Measurements from ENCODE around the gene ARSG.

ARSG gene

DNA sequence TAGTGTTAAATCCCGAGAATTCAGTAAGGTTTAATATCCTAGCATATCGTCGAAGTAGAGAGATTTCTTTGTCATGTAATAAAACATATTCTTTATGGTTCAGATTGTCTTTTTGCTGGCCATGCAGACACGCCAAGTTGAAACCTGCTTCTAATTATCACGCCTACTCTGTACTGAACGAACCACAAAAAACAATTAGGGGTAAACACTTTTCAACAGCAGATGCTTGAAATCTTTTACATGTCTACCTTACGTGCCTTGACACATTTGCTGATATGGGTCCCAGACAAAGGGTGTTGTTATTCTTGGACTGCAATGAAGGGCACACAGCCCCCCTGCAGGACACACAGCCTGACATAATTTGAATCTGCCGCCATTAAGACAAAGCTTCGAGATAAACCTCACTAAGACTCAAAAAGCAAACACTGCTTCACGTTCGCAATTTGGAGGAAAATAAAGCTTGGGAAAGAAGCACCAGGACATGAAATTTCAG lies 152.7 kb downstream of the ARSG start:
- Histone ChIP-seq H3K9me3 (ENCODE audit: control insufficient read depth, insufficient read depth, low read depth, low read length) (no peaks in the 10 kb centered on the region), H3K9ac (ENCODE audit: low read length) (no peak overlapping the region), H3K4me1 (ENCODE audit: control insufficient read depth, insufficient read depth, low read length) (peaks cover 13% of the 10 kb centered on the region; the same call in 1 of the 2 replicates), H3K4me3 (ENCODE audit: low read depth, low read length) (no peak overlapping the region), H3K27ac (ENCODE audit: low read depth, low read length) (no peak overlapping the region), H3K36me3 (ENCODE audit: control insufficient read depth, insufficient read depth, low read length) (peaks cover 21% of the 10 kb centered on the region), H3K27me3 (ENCODE audit: control insufficient read depth, insufficient read depth, low read length) (no peaks in the 10 kb centered on the region)

DNA sequence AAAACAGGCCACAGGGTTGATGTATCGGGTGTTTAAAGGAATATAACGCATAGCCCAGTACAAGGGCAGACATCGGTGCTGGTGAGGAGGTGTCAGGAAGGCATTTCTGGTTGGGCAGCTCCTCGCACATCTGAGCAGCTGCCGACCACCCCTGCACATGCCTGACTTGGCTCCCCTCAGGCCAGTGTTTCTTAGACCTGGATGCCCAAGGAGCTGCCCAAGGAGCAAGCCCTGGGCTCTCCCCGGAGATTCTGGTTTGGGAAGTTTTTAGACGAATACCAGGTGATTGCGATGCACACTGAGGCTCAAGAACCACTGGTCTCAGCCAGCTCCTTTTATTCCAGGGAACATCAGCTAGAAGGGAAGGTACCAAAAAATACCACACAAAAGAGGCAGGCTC lies 154.4 kb downstream of the ARSG start:
- Histone ChIP-seq H3K9ac (ENCODE audit: low read length) (no peak overlapping the region), H3K4me1 (ENCODE audit: control insufficient read depth, insufficient read depth, low read length) (peaks cover 6% of the 10 kb centered on the region; the same call in 1 of the 2 replicates), H3K9me3 (ENCODE audit: control insufficient read depth, insufficient read depth, low read depth, low read length) (no peaks in the 10 kb centered on the region), H3K27ac (ENCODE audit: low read depth, low read length) (no peak overlapping the region), H3K36me3 (ENCODE audit: control insufficient read depth, insufficient read depth, low read length) (peaks cover 34% of the 10 kb centered on the region), H3K27me3 (ENCODE audit: control insufficient read depth, insufficient read depth, low read length) (no peaks in the 10 kb centered on the region), H3K4me3 (ENCODE audit: low read depth, low read length) (no peak overlapping the region)

- peaks cover 36% of the 10 kb centered on the region for H3K36me3 ChIP-seq (ENCODE audit: control insufficient read depth, insufficient read depth, low read length)
- no peaks in the 10 kb centered on the region for H3K9me3 ChIP-seq (ENCODE audit: control insufficient read depth, insufficient read depth, low read depth, low read length)
- H3K9ac ChIP-seq (ENCODE audit: low read length) = no peak overlapping the region
- no peaks in the 10 kb centered on the region for H3K27me3 ChIP-seq (ENCODE audit: control insufficient read depth, insufficient read depth, low read length)
- no peaks in the 10 kb centered on the region for H3K4me1 ChIP-seq (ENCODE audit: control insufficient read depth, insufficient read depth, low read length)
- no peak overlapping the region for H3K27ac ChIP-seq (ENCODE audit: low read depth, low read length)
- H3K4me3 ChIP-seq (ENCODE audit: low read depth, low read length) = no peak overlapping the region
Observed at GRCh38 chr17:68446626-68447041, 155.3 kb downstream of the ARSG start.

GRCh38 chr17:68449021-68449739 lies 157.9 kb downstream of the ARSG start:
- Histone ChIP-seq H3K4me3 (ENCODE audit: low read depth, low read length) (no peak overlapping the region), H3K27ac (ENCODE audit: low read depth, low read length) (no peak overlapping the region), H3K36me3 (ENCODE audit: control insufficient read depth, insufficient read depth, low read length) (peaks cover 30% of the 10 kb centered on the region), H3K9ac (ENCODE audit: low read length) (no peak overlapping the region), H3K27me3 (ENCODE audit: control insufficient read depth, insufficient read depth, low read length) (no peaks in the 10 kb centered on the region), H3K4me1 (ENCODE audit: control insufficient read depth, insufficient read depth, low read length) (no peaks in the 10 kb centered on the region), H3K9me3 (ENCODE audit: control insufficient read depth, insufficient read depth, low read depth, low read length) (no peaks in the 10 kb centered on the region)

GRCh38 chr17:68450391-68450790 lies 159.1 kb downstream of the ARSG start:
- no peaks in the 10 kb centered on the region for H3K9me3 ChIP-seq (ENCODE audit: control insufficient read depth, insufficient read depth, low read depth, low read length)
- no peak overlapping the region for H3K9ac ChIP-seq (ENCODE audit: low read length)
- no peaks in the 10 kb centered on the region for H3K27me3 ChIP-seq (ENCODE audit: control insufficient read depth, insufficient read depth, low read length)
- no peak overlapping the region for H3K27ac ChIP-seq (ENCODE audit: low read depth, low read length)
- H3K4me1 ChIP-seq (ENCODE audit: control insufficient read depth, insufficient read depth, low read length) = no peaks in the 10 kb centered on the region
- peaks cover 30% of the 10 kb centered on the region for H3K36me3 ChIP-seq (ENCODE audit: control insufficient read depth, insufficient read depth, low read length)
- H3K4me3 ChIP-seq (ENCODE audit: low read depth, low read length) = no peak overlapping the region

GRCh38 chr17:68450801-68451200 lies 159.5 kb downstream of the ARSG start:
- Histone ChIP-seq H3K9ac (ENCODE audit: low read length) (no peak overlapping the region), H3K4me1 (ENCODE audit: control insufficient read depth, insufficient read depth, low read length) (peaks cover 1% of the 10 kb centered on the region; the same call in 1 of the 2 replicates)

DNA sequence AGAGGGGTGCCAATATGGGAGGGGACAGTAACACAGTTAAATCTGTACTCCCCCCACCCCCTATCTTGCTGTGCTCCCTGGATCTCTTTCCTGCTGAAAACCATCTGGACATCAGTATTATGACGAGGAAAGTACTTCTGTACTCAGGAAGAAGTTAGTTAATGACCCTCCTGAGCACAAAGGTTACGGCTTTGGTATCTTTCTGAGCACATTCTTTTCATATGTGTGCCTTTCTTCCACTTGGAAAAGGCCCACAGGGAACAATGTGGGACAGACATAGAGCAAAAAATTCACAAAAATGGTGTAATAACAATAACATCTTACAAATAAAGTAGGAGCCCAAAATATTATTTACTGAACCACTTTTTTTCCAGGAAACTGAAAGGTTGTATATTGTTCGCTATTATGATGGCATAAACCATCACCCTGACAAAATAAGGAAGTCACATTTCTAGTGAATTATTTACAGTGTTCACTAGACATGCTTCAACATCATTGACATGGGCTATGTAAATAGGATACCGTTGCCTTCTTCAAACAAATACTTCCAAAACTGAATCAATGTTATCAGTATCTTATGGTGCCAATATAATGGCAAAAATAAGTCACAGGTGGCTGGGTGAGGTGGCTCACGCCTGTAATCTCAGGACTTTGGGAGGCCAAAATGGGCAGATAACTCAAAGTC lies 160.5 kb downstream of the ARSG start:
- Histone ChIP-seq H3K9ac (ENCODE audit: low read length) (no peak overlapping the region), H3K36me3 (ENCODE audit: control insufficient read depth, insufficient read depth, low read length) (peaks cover 25% of the 10 kb centered on the region), H3K9me3 (ENCODE audit: control insufficient read depth, insufficient read depth, low read depth, low read length) (no peaks in the 10 kb centered on the region), H3K4me3 (ENCODE audit: low read depth, low read length) (no peak overlapping the region), H3K27ac (ENCODE audit: low read depth, low read length) (no peak overlapping the region), H3K4me1 (ENCODE audit: control insufficient read depth, insufficient read depth, low read length) (peaks cover 9% of the 10 kb centered on the region), H3K27me3 (ENCODE audit: control insufficient read depth, insufficient read depth, low read length) (no peaks in the 10 kb centered on the region)

More at GRCh38 chr17:68450801-68451200, 159.5 kb downstream of the ARSG start:
- Histone ChIP-seq H3K4me3 (ENCODE audit: low read depth, low read length) (no peak overlapping the region), H3K27ac (ENCODE audit: low read depth, low read length) (no peak overlapping the region), H3K27me3 (ENCODE audit: control insufficient read depth, insufficient read depth, low read length) (no peaks in the 10 kb centered on the region), H3K9me3 (ENCODE audit: control insufficient read depth, insufficient read depth, low read depth, low read length) (no peaks in the 10 kb centered on the region), H3K36me3 (ENCODE audit: control insufficient read depth, insufficient read depth, low read length) (peaks cover 30% of the 10 kb centered on the region)

DNA sequence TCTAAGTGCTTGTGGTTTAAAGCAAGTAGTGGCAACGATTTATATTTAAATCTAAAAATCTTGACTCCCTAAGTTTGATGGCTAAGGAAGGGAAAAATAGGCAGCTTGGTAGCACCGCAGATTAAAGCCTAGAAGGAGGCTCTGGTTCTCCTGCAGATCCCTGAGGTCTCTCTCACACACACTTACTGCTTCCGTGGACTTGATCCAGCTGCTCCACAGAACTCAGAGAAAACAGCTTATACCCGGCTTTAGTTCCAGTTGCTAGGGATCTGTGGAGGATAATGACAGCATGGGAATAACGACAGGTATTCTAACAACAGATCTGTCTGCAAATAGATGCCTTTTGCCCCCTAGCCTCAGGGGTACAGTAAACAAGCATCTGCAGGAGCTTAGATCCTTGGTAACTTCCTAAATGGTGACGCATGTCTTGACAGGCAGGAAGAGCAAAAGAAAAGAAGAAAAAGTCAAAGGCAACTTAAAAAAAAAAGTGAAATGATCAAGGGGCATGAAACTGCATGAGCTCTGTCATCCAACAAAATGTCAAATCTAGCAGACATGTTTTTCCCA lies 161.5 kb downstream of the ARSG start:
- H3K4me1 ChIP-seq (ENCODE audit: control insufficient read depth, insufficient read depth, low read length) = peaks cover 9% of the 10 kb centered on the region
- H3K27ac ChIP-seq (ENCODE audit: low read depth, low read length) = no peak overlapping the region

GRCh38 chr17:68453991-68454665 lies 162.8 kb downstream of the ARSG start:
- H3K4me3 ChIP-seq (ENCODE audit: low read depth, low read length) = no peak overlapping the region
- H3K4me1 ChIP-seq (ENCODE audit: control insufficient read depth, insufficient read depth, low read length) = peaks cover 13% of the 10 kb centered on the region
- H3K9me3 ChIP-seq (ENCODE audit: control insufficient read depth, insufficient read depth, low read depth, low read length) = no peaks in the 10 kb centered on the region
- H3K36me3 ChIP-seq (ENCODE audit: control insufficient read depth, insufficient read depth, low read length) = peaks cover 17% of the 10 kb centered on the region
- H3K27ac ChIP-seq (ENCODE audit: low read depth, low read length) = no peak overlapping the region
- no peak overlapping the region for H3K9ac ChIP-seq (ENCODE audit: low read length)
- H3K27me3 ChIP-seq (ENCODE audit: control insufficient read depth, insufficient read depth, low read length) = peaks cover 7% of the 10 kb centered on the region; the same call in 1 of the 2 replicates

More for the DNA sequence above, 161.5 kb downstream of the ARSG start:
- H3K4me3 ChIP-seq (ENCODE audit: low read depth, low read length) = no peak overlapping the region
- no peaks in the 10 kb centered on the region for H3K9me3 ChIP-seq (ENCODE audit: control insufficient read depth, insufficient read depth, low read depth, low read length)
- H3K36me3 ChIP-seq (ENCODE audit: control insufficient read depth, insufficient read depth, low read length) = peaks cover 25% of the 10 kb centered on the region
- no peak overlapping the region for H3K9ac ChIP-seq (ENCODE audit: low read length)
- H3K27me3 ChIP-seq (ENCODE audit: control insufficient read depth, insufficient read depth, low read length) = no peaks in the 10 kb centered on the region

GRCh38 chr17:68455901-68456338 lies 164.6 kb downstream of the ARSG start:
- Histone ChIP-seq H3K36me3 (ENCODE audit: control insufficient read depth, insufficient read depth, low read length) (peaks cover 3% of the 10 kb centered on the region; the same call in 1 of the 2 replicates), H3K27ac (ENCODE audit: low read depth, low read length) (no peak overlapping the region), H3K4me3 (ENCODE audit: low read depth, low read length) (peak overlapping the region; percentile 90), H3K4me1 (ENCODE audit: control insufficient read depth, insufficient read depth, low read length) (peaks cover 22% of the 10 kb centered on the region), H3K9me3 (ENCODE audit: control insufficient read depth, insufficient read depth, low read depth, low read length) (no peaks in the 10 kb centered on the region), H3K9ac (ENCODE audit: low read length) (no peak overlapping the region), H3K27me3 (ENCODE audit: control insufficient read depth, insufficient read depth, low read length) (peaks cover 9% of the 10 kb centered on the region; the same call in 1 of the 2 replicates)

Measured in HUES6 (cell line).